Activated CD4-positive, alpha-beta memory T cell treated with anti-CD3 and anti-CD28 coated beads for 36 hours (primary cell): Measurements from ENCODE around the gene ITGA5. TPM values are rescaled to one million over a fixed set of nuclear protein-coding genes. Genes with fewer than 3 reads are reported as not detected.
"Not testable (repeated sequence)": the region's sequence is repeated elsewhere in the genome, so short reads cannot be mapped to it uniquely, and the experiment has no call there.

ENCODE experiments used
- CTCF ChIA-PET: fragments of 350-600 bp; sonication (Branson Sonifier 250); formaldehyde crosslinking; loops from one replicate; lab custom pipeline; 2021; ENCODE audit warnings: antibody characterized with exemption, inconsistent platforms; lab: Charles Lee
- POLR2A ChIA-PET: fragments of 350-600 bp; sonication (Branson Sonifier 250); formaldehyde crosslinking; loops from one replicate; lab custom pipeline; 2021; ENCODE audit warnings: antibody characterized with exemption; lab: Charles Lee
- DNase-seq: peaks from one replicate; pipeline ENCODE4 v3.0.0-alpha.2; 2020
- H3K27ac Mint-ChIP-seq: one replicate; pipeline ENCODE4 v1.8.0; 2021; ENCODE audit warnings: mixed read lengths
- H3K27me3 Mint-ChIP-seq: one replicate; pipeline ENCODE4 v1.8.0; 2021; ENCODE audit warnings: mixed read lengths
- H3K36me3 Mint-ChIP-seq: one replicate; pipeline ENCODE4 v1.8.0; 2021; ENCODE audit warnings: mixed read lengths
- H3K4me1 Mint-ChIP-seq: one replicate; pipeline ENCODE4 v1.8.0; 2021; ENCODE audit warnings: low read depth, mixed read lengths
- H3K4me3 Mint-ChIP-seq: one replicate; pipeline ENCODE4 v1.8.0; 2021; ENCODE audit warnings: mild to moderate bottlenecking, mixed read lengths
- H3K9me3 Mint-ChIP-seq: one replicate; pipeline ENCODE4 v1.8.0; 2021; ENCODE audit warnings: mixed read lengths
- intact Hi-C: fragments of 100-400 bp; cut with micrococcal nuclease; formaldehyde crosslinking; loops from one replicate; pipeline ENCODE4 v1.15.1; 2023
- total RNA-seq, 2 experiments: library from RNA; stranded (reverse); gene quantifications; one replicate each; pipeline ENCODE4 v1.2.3, GENCODE V29; 2021

Gene ITGA5
- total RNA-seq, 2 experiments from 2014 or later = 33.8 to 34.9 TPM

- no peaks in the 10 kb centered on the region for H3K36me3 Mint-ChIP-seq
- no peak overlapping the region for H3K27ac Mint-ChIP-seq
- H3K9me3 Mint-ChIP-seq = no peaks in the 10 kb centered on the region
- H3K4me3 Mint-ChIP-seq = no peak overlapping the region
- intact Hi-C loops = no loop called here
- no peaks in the 10 kb centered on the region for H3K27me3 Mint-ChIP-seq
- peaks cover 17% of the 10 kb centered on the region for H3K4me1 Mint-ChIP-seq
- CTCF ChIA-PET = interaction anchor here (0.9 to 8.3 kb wide), 8 partner anchors 12 to 105 kb away, joined by 3 to 76 read pairs (median 6); partner anchors contain the start of gene COPZ1
- POLR2A ChIA-PET = interaction anchor here (1.5 kb wide), 1 partner anchor 77 kb away, joined by 4 read pairs; the partner anchor contains the start of gene HNRNPA1
- no peak for DNase-seq
Observed at GRCh38 chr12:54356951-54357356, 62.1 kb downstream of the ITGA5 start.

- ChIA-PET CTCF (interaction anchor here (1.5 to 8.3 kb wide), 4 partner anchors 12 to 62 kb away, joined by 5 to 76 read pairs (median 20); partner anchors contain the start of gene COPZ1), POLR2A (interaction anchor here (1.5 kb wide), 1 partner anchor 76 kb away, joined by 4 read pairs; the partner anchor contains the start of gene HNRNPA1)
- Mint-ChIP-seq H3K9me3 (no peaks in the 10 kb centered on the region), H3K27ac (no peak overlapping the region), H3K4me3 (no peak overlapping the region), H3K4me1 (peaks cover 22% of the 10 kb centered on the region), H3K27me3 (no peaks in the 10 kb centered on the region), H3K36me3 (peaks cover 7% of the 10 kb centered on the region)
- no peak for DNase-seq
- intact Hi-C loops = no loop called here
Observed at GRCh38 chr12:54356228-54356627, 62.8 kb downstream of the ITGA5 start.

- POLR2A ChIA-PET = no interaction called here
- H3K27me3 Mint-ChIP-seq = no peaks in the 10 kb centered on the region
Observed at GRCh38 chr12:54355104-54355815, 63.8 kb downstream of the ITGA5 start.

GRCh38 chr12:54354271-54354670 lies 64.8 kb downstream of the ITGA5 start:
- POLR2A ChIA-PET, H3K27ac Mint-ChIP-seq, H3K4me3 Mint-ChIP-seq, intact Hi-C loops, DNase-seq, H3K27me3 Mint-ChIP-seq, H3K9me3 Mint-ChIP-seq: not testable (repeated sequence)
- H3K36me3 Mint-ChIP-seq = peaks cover 21% of the 10 kb centered on the region
- H3K4me1 Mint-ChIP-seq = peaks cover 15% of the 10 kb centered on the region
- CTCF ChIA-PET = interaction anchor here (0.7 to 2.8 kb wide), 2 partner anchors 11 to 14 kb away, joined by 3 to 13 read pairs; no protein-coding TSS in a partner anchor

More at GRCh38 chr12:54355104-54355815, 63.8 kb downstream of the ITGA5 start:
- Mint-ChIP-seq H3K4me3 (no peak overlapping the region), H3K36me3 (peaks cover 15% of the 10 kb centered on the region), H3K27ac (no peak overlapping the region), H3K9me3 (no peaks in the 10 kb centered on the region), H3K4me1 (peaks cover 16% of the 10 kb centered on the region)
- CTCF ChIA-PET = interaction anchor here (1.5 kb wide), 1 partner anchor 30 kb away, joined by 5 read pairs; the partner anchor contains the start of gene COPZ1
- intact Hi-C loops = no loop called here
- no peak for DNase-seq

GRCh38 chr12:54352891-54353874 lies 65.9 kb downstream of the ITGA5 start:
- intact Hi-C loops = no loop called here
- CTCF ChIA-PET = interaction anchor here (0.6 to 2.8 kb wide), 9 partner anchors 15 to 138 kb away, joined by 3 to 13 read pairs (median 5); partner anchors contain the start of gene COPZ1
- no peak for DNase-seq
- Mint-ChIP-seq H3K9me3 (no peaks in the 10 kb centered on the region), H3K27me3 (no peaks in the 10 kb centered on the region), H3K36me3 (peaks cover 24% of the 10 kb centered on the region), H3K4me1 (peaks cover 15% of the 10 kb centered on the region), H3K4me3 (no peak overlapping the region), H3K27ac (no peak overlapping the region)
- POLR2A ChIA-PET = no interaction called here

- intact Hi-C loops = no loop called here
- ChIA-PET CTCF (interaction anchor here (0.9 to 2.8 kb wide), 6 partner anchors 14 to 100 kb away, joined by 3 to 13 read pairs (median 6); partner anchors contain the start of gene COPZ1), POLR2A (no interaction called here)
- Mint-ChIP-seq H3K4me3 (peak overlapping the region; percentile 59), H3K27ac (peak overlapping the region; percentile 46), H3K9me3 (no peaks in the 10 kb centered on the region), H3K4me1 (peaks cover 15% of the 10 kb centered on the region), H3K36me3 (peaks cover 33% of the 10 kb centered on the region), H3K27me3 (no peaks in the 10 kb centered on the region)
- peak; percentile 68 for DNase-seq
Observed at GRCh38 chr12:54352022-54352531, 67.0 kb downstream of the ITGA5 start.

- Mint-ChIP-seq H3K36me3 (peaks cover 36% of the 10 kb centered on the region), H3K4me3 (no peak overlapping the region), H3K27ac (no peak overlapping the region), H3K9me3 (no peaks in the 10 kb centered on the region), H3K27me3 (no peaks in the 10 kb centered on the region), H3K4me1 (peaks cover 15% of the 10 kb centered on the region)
- ChIA-PET POLR2A (no interaction called here), CTCF (interaction anchor here (1.1 to 1.9 kb wide), 3 partner anchors 8 to 26 kb away, joined by 4 to 6 read pairs (median 4); partner anchors contain the start of gene COPZ1)
- DNase-seq = no peak
- intact Hi-C loops = no loop called here
Observed at GRCh38 chr12:54351341-54351740, 67.7 kb downstream of the ITGA5 start.

GRCh38 chr12:54350743-54351142 lies 68.3 kb downstream of the ITGA5 start:
- ChIA-PET CTCF (interaction anchor here (0.9 to 1.3 kb wide), 5 partner anchors 8 to 57 kb away, joined by 3 to 4 read pairs (median 4); partner anchors contain the start of gene COPZ1), POLR2A (no interaction called here)
- no peak overlapping the region for H3K27ac Mint-ChIP-seq
- no peak for DNase-seq
- no peak overlapping the region for H3K4me3 Mint-ChIP-seq
- intact Hi-C loops = no loop called here
- H3K36me3 Mint-ChIP-seq = peaks cover 36% of the 10 kb centered on the region
- no peaks in the 10 kb centered on the region for H3K27me3 Mint-ChIP-seq
- peaks cover 15% of the 10 kb centered on the region for H3K4me1 Mint-ChIP-seq
- H3K9me3 Mint-ChIP-seq = no peaks in the 10 kb centered on the region

GRCh38 chr12:54349679-54350078 lies 69.4 kb downstream of the ITGA5 start:
- H3K27ac Mint-ChIP-seq = no peak overlapping the region
- intact Hi-C loops = no loop called here
- ChIA-PET POLR2A (no interaction called here), CTCF (interaction anchor here (1.0 to 1.3 kb wide), 2 partner anchors 19 to 56 kb away, joined by 3 to 4 read pairs; no protein-coding TSS in a partner anchor)
- no peak overlapping the region for H3K4me3 Mint-ChIP-seq
- no peaks in the 10 kb centered on the region for H3K27me3 Mint-ChIP-seq
- peaks cover 15% of the 10 kb centered on the region for H3K4me1 Mint-ChIP-seq
- H3K9me3 Mint-ChIP-seq = no peaks in the 10 kb centered on the region
- DNase-seq = no peak
- H3K36me3 Mint-ChIP-seq = peaks cover 44% of the 10 kb centered on the region

GRCh38 chr12:54349036-54349435 lies 70.0 kb downstream of the ITGA5 start:
- peaks cover 15% of the 10 kb centered on the region for H3K4me1 Mint-ChIP-seq
- no peak overlapping the region for H3K27ac Mint-ChIP-seq
- peaks cover 44% of the 10 kb centered on the region for H3K36me3 Mint-ChIP-seq
- H3K4me3 Mint-ChIP-seq = no peak overlapping the region
- intact Hi-C loops = no loop called here
- no peaks in the 10 kb centered on the region for H3K9me3 Mint-ChIP-seq
- ChIA-PET CTCF (no interaction called here), POLR2A (no interaction called here)
- DNase-seq = no peak
- no peaks in the 10 kb centered on the region for H3K27me3 Mint-ChIP-seq
